Bone marrow (tissue), 2 donors: Measurements from ENCODE around the gene TMEM168.
"Not testable (repeated sequence)": the region's sequence is repeated elsewhere in the genome, so short reads cannot be mapped to it uniquely, and the experiment has no call there.

ENCODE experiments used
- DNase-seq, 2 donors: peaks; one replicate each; lab custom pipeline; 2025; lab: John Stamatoyannopoulos, UW

TMEM168 gene

GRCh38 chr7:112779667-112780066 lies 10.5 kb downstream of the TMEM168 start:
- DNase-seq = no peak

DNA sequence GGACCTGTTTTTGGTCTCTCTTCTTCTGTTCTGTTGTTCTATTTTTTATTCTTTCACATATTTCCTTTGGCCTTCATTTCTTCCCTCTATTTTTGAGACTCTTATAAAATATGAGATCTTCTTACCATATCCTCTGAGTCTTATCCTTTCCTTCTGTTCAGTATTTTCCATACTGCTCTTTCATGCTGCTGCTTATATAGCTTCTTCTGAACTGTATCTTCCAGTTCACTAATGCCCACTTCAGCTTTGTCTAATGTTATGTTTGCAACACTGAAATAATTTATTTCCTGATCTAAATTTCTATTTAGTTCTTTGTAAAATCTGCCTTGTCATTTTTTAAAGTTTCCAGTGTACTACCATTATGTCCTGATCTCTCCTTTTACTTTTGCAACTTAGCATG lies 12.8 kb downstream of the TMEM168 start:
- DNase-seq = no peak

GRCh38 chr7:112771166-112771565 lies 19.0 kb downstream of the TMEM168 start:
- no peak for DNase-seq

DNA sequence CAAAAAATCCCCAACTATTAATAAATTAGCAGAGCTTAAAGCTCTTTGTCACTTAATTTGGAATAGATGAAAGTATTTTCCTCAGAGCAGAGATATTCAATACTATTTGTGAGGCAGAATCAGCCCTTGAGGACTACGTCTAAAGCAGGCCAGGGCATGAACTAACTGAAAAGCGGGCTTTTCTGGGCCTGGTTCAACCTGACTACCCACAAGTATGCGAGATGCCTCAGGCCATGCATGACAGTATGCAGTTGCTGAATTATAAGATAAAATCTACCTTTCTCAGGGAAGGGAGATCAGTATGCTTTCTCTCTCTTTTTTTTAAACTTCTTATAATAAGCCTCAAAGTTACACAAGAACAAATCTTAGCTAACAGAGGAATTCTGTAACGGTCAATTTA lies 20.1 kb downstream of the TMEM168 start:
- DNase-seq = no peak

GRCh38 chr7:112765105-112765504 lies 25.1 kb downstream of the TMEM168 start:
- no peak for DNase-seq

DNA sequence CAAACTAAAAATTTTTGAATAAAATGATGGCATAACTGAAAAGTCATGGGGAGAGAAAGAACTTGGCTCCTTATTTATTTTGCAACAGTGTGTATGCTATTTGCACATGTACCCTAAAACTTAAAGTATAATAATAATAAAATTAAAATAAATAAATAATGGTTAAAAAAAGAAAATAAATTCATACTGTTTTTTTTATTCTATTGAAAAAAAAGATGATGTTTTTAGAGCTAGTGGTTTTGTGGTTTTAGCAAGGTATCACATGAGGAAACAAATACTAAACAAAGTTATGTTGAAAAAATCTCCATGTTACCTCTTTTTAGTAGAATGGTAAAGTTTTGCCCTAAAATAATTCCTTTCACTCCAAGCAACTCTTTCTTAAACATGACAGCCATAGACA lies 26.2 kb downstream of the TMEM168 start:
- no peak for DNase-seq

- no peak for DNase-seq
These were observed 26.9 kb downstream of the TMEM168 start for GRCh38 chr7:112763298-112763697.

DNA sequence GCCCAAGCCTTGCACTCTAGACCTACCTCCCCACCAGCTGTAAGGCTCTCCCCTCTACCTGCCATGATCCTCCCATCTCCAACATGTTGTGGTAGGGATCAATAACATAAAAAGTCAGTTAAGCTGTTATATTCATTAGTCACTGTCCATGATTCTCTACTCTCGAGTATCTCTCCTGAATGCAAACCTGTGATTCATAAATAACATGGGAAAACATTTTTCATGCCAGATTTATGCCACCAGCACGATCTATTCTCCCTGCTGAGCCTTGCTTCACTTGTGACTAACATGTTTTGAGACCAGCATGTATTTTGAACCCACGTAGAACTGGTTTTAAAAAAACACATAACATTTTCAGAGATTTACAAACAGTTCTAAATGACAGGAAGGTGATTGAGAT lies 30.3 kb downstream of the TMEM168 start:
- DNase-seq = no peak

DNA sequence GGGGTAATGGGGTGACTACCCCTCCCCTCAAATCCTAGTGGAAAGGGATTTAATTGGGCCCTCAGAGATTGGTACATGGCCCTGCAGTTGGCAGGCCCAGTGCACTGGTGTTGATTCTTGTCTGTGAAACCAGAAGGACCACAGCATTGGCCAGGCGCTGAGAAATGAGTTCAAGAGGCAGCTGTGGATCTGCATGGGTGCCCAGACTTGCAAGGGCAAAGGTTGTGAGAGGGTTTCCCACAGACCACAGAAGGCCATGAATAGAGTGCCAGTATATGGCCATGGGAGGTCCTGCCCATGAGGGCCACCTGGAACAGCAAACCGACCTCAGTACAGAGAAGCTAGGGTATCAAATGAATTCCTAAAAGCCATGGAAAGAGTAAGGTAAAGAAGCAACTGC lies 32.9 kb downstream of the TMEM168 start:
- DNase-seq = no peak

- DNase-seq = no peak
These were observed 36.9 kb downstream of the TMEM168 start for GRCh38 chr7:112753298-112753697.

- no peak for DNase-seq
These were observed 37.6 kb downstream of the TMEM168 start for GRCh38 chr7:112752576-112752975.

DNA sequence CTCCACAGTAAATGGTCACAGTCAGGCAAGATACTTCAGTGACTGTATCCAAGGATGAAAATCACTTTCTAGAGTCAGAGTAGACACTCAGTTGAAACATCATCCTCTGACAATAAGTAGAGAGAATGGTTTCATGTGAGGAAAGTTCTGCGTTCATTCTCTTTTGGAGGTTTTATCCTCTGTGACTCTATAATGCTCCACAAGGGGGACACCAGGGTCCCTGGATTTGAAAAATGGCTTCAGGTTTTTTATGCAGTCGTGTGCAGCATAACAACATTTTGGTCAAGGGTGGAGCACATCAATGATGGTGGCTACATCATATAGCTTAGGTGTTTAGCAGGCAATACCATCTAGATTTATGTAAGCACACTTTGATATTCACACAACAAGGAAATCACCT lies 40.4 kb downstream of the TMEM168 start:
- DNase-seq = no peak

GRCh38 chr7:112748381-112748780 lies 41.8 kb downstream of the TMEM168 start:
- no peak for DNase-seq

DNA sequence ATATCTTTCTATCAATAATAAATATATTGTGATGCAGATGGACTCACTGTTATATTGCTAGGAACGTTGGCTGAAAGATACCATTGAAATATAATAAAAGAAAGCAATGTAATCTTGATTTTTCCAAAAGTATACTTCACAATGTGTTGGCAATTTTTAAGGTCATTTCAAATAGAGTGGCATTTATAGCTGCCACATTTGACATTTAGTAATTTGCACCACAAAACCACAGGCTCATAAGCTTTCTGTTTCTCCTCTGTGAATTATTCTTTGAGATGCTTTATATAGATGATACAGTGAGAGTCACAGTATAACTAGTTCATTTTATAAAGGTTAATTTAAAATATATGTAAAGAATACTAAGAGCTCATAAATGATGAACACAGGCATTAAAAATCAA lies 44.6 kb downstream of the TMEM168 start:
- no peak for DNase-seq

DNA sequence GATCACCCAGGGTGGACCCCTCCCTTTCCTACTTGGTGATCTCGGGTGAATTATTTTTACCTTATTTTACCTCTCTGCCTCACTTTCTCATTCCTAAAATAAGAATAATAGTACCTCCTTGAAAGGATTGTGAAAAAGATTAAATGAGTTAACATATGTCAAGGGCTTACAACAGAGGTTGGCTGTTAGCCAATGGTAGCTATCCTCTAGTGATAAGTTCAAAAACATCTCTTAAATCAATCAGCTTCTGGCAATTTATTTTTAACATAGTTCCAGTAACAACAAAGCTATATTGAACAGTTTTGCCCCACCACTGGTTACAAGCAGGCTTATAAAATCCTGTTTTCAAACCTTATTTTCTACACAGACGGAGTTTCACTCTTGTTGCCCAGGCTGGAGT lies 45.4 kb downstream of the TMEM168 start:
- no peak for DNase-seq

DNA sequence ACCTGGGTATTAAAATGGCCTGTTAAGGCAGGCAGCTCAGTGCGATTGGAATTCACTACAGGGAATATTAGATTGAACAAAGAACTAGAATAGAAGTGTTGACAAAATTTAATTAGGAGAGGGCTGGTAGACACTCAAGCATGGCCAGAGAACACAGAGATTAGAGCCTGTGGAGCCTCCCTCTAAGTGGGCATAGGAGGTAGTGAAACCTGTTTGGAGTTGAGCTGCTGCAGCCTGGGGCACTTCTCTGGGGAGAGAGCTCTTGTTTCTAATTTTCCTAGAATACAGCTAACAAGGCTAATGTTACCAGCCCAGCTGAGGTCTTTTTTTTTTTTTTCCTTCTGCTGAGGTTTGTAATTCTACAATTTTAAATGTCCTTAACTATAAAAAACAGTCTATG lies 46.4 kb downstream of the TMEM168 start:
- DNase-seq = no peak

- no peak for DNase-seq
These were observed 49.5 kb downstream of the TMEM168 start for GRCh38 chr7:112740667-112741066.

GRCh38 chr7:112739436-112740180 lies 50.6 kb downstream of the TMEM168 start:
- DNase-seq = no peak

DNA sequence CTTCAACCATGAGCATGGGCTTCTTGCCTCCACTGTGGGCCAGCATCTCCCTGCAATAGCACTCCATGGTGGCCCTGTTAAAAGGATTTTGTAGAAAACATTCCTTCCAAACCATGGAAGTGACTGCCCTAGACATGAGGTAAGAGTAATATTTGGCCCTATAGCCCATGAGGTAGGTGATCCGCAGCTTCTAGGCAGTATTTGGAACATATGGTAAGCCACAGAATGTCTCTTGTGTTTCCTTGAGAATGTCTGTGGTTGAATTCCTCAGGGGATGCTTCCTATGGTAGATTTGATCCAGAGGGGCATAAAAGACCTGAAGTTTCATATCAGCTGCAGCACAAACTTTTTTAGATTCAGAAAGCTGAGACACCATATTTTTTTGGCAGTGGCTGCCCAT lies 54.9 kb downstream of the TMEM168 start:
- no peak for DNase-seq

- not testable (repeated sequence) for DNase-seq
These were observed 58.9 kb downstream of the TMEM168 start for GRCh38 chr7:112731324-112731723.

DNA sequence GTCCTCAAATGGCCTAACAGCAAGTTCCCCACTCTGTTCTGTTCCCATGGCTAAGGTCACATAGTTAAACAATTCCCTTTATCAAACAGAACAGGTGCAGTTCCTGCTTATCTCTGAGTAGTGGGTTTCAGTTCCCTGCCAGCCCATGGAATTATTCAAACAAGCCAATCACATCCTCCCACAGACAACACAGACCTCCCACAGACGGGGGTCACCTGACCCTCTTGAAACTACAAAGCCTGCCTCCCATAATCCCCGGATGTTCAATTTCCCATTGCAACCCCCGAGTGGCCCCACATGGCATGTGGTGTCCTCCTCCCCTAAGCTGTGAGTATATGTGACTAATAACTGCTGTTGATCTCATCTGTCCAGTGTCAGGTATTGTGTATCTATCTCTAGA lies 64.1 kb downstream of the TMEM168 start:
- DNase-seq = no peak

DNA sequence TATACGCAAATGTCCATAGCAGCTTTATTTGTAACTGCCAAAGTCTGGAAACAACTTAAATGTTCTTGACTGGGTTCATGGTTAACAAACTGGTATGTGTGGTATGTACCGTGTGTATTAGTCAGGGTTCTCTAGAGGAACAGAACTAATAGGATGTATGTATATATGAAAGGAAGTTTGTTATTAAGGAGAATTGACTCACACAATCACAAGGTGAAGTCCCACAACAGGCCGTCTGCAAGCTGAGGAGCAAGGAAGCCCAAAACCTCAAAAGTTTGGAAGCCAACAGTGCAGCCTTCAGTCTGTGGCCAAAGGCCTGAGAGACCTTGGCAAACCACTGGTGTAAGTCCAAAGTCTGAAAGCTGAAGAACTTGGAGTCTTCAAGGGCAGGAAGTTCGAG lies 66.8 kb downstream of the TMEM168 start:
- no peak for DNase-seq

GRCh38 chr7:112721366-112721765 lies 68.8 kb downstream of the TMEM168 start:
- no peak for DNase-seq

DNA sequence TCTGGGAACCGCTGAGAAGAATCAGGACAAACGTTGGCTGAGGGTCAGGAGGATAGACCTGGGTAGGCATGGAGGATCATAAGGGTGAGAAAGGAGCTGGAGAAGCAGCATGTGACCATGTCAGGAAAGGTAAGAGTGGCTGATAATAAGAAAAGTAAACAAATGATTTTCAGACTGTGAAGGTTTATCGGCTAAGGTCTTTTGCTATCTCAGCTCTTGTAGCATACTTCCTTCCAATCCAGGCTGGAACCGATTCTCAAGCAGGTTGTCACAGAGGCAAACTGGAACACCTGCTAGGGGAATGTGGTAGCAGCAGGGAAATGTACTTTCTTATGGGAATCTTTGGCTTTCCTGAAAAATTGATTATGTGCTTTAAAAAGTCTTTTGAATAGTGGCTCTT lies 74.7 kb downstream of the TMEM168 start:
- DNase-seq = no peak
